Measurements from ENCODE around the gene FOXI1. TPM values are rescaled to one million over a fixed set of nuclear protein-coding genes. Genes with fewer than 3 reads are reported as not detected.

Gene FOXI1
- total RNA-seq, 1 experiment from 2014 or later = not detected

GRCh38 chr5:170155771-170156170 is 50.1 kb downstream of the FOXI1 start:
- no peak overlapping the region for H3K4me3 ChIP-seq (replicated peaks in 1 of 2; ENCODE audit: low read depth in 1 of 2, low read length in 2 of 2)
- ChIA-PET CTCF (no interaction called here), RAD21 (ENCODE audit: low non-redundant PET in 1 of 2, low total read pairs in 2 of 2, uncharacterized antibody in 2 of 2, unreplicated experiment in 2 of 2) (no interaction called here), POLR2A (no interaction called here)
- H2AFZ ChIP-seq (ENCODE audit: low read depth, low read length, poor library complexity, severe bottlenecking) = no peak overlapping the region
- H3K27me3 ChIP-seq (ENCODE audit: insufficient read depth, low read length) = no peaks in the 10 kb centered on the region
- no peak for ATAC-seq
- no peak overlapping the region for H3K27ac ChIP-seq (ENCODE audit: low read depth, low read length)
- no TSS peak for BruUV-seq (replicated peaks)
- no peaks in the 10 kb centered on the region for H3K36me3 ChIP-seq (ENCODE audit: control insufficient read depth in 1 of 2, insufficient read depth in 2 of 2, low read length in 2 of 2)
- H4K20me1 ChIP-seq (ENCODE audit: insufficient read depth) = no peaks in the 10 kb centered on the region
- no peak overlapping the region for H3K9ac ChIP-seq (ENCODE audit: low read length)
- no peak for TF ChIP-seq SRF (IDR thresholded peaks at IDR 0.05; ENCODE audit: low read depth)
- no peak for TF ChIP-seq EGR1 (IDR thresholded peaks at IDR 0.05; ENCODE audit: low read depth)
- no peak for TF ChIP-seq MAX (IDR thresholded peaks at IDR 0.05)
- TF ChIP-seq JUND (IDR thresholded peaks at IDR 0.05) = no peak
- TF ChIP-seq YY1 (IDR thresholded peaks at IDR 0.05; ENCODE audit: extremely low read depth, insufficient replicate concordance, low read depth, low read length) = no peak
- TF ChIP-seq ZBTB33 (IDR thresholded peaks at IDR 0.05; ENCODE audit: extremely low read depth, insufficient replicate concordance, low read length) = no peak
- TF ChIP-seq ZFX (IDR thresholded peaks at IDR 0.05) = no peak
- TF ChIP-seq TCF7L2 (IDR thresholded peaks at IDR 0.05; ENCODE audit: borderline replicate concordance, extremely low read depth, insufficient read depth, insufficient read length) = no peak
- no peak for TF ChIP-seq RAD21 (IDR thresholded peaks at IDR 0.05; ENCODE audit: low read depth)
- TF ChIP-seq CEBPB (IDR thresholded peaks at IDR 0.05; ENCODE audit: low read depth) = no peak
- TF ChIP-seq ZNF274 (IDR thresholded peaks at IDR 0.05; ENCODE audit: low read depth, low read length) = no peak
- no peak for TF ChIP-seq POLR2A (IDR thresholded peaks at IDR 0.05; ENCODE audit: borderline replicate concordance, extremely low read depth, insufficient read depth, insufficient read length)
- TF ChIP-seq SIN3A (IDR thresholded peaks at IDR 0.05; ENCODE audit: low read depth) = no peak
- TF ChIP-seq EZH2 (IDR thresholded peaks at IDR 0.05) = no peak
- no peak for TF ChIP-seq EZH2phosphoT487 (IDR thresholded peaks at IDR 0.05; ENCODE audit: borderline replicate concordance)
- TF ChIP-seq FOSL1 (IDR thresholded peaks at IDR 0.05; ENCODE audit: low read depth) = no peak
- no peak for TF ChIP-seq ELF1 (IDR thresholded peaks at IDR 0.05; ENCODE audit: borderline replicate concordance, low read depth)
- TF ChIP-seq REST (IDR thresholded peaks at IDR 0.05; ENCODE audit: low read depth) = no peak
- H3K79me2 ChIP-seq (ENCODE audit: insufficient read depth, low read length) = no peaks in the 10 kb centered on the region
- H3K9me3 ChIP-seq (ENCODE audit: control insufficient read depth in 1 of 2, insufficient read depth in 1 of 2, low read depth in 1 of 2, low read length in 2 of 2) = no peaks in the 10 kb centered on the region
- intact Hi-C loops (cut with micrococcal nuclease) = no loop called here
- no peak overlapping the region for H3K4me2 ChIP-seq (ENCODE audit: low read length)
- no peaks in the 10 kb centered on the region for H3K9me2 ChIP-seq (ENCODE audit: insufficient read depth)
- peaks cover 13 to 31% of the 10 kb centered on the region in 2 experiments for H3K4me1 ChIP-seq (ENCODE audit: control insufficient read depth in 1 of 2, insufficient read depth in 2 of 2, low read length in 2 of 2)
- DNase-seq (ENCODE audit: low read depth, low spot score) = no peak

All from HCT116 (cell line).